Cerebellar cortex (tissue), 1 donor: ENCODE data around the gene PADI1.

Experiments
- DNase-seq: peaks from one replicate; pipeline ENCODE4 v3.0.0-alpha.2; 2015; ENCODE audit warnings: low spot score

Gene PADI1

DNA sequence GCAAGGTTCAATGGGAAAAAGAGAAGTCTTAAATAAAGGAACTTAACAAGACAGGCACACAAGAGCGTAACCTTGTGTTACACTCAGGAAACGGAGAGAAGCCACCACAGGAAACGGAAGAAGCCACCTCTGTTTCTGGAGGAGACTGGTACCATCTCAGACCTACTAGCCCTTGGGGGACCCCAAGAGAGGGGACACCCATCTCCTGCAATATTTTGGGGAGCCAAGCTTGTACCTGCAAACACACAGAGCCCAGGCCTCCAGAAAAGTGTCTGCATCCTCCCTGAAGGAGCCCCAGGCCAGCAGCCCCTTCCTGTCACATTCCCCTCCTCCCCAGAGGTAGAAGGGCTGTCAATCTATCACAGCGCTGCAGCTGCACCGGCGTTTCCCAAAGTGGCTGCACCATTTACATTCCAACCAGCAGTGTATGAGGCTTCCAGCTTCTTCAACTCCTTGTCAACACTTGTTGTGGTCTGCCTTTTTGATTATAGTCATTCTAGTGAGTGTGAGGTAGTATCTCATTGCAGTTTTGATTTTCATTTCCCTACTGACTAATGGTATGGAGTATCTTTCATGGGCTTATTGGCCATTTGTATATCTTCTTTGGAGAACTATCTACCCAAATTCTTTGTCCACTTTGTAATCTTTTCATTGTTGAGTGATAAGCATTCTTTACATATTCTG lies 23.0 kb upstream of the PADI1 start:
- DNase-seq, result no peak

- DNase-seq, result no peak
Measured at GRCh38 chr1:17183388-17184160, 21.4 kb upstream of the PADI1 start.

GRCh38 chr1:17184161-17184665 lies 20.7 kb upstream of the PADI1 start:
- DNase-seq, result no peak

DNA sequence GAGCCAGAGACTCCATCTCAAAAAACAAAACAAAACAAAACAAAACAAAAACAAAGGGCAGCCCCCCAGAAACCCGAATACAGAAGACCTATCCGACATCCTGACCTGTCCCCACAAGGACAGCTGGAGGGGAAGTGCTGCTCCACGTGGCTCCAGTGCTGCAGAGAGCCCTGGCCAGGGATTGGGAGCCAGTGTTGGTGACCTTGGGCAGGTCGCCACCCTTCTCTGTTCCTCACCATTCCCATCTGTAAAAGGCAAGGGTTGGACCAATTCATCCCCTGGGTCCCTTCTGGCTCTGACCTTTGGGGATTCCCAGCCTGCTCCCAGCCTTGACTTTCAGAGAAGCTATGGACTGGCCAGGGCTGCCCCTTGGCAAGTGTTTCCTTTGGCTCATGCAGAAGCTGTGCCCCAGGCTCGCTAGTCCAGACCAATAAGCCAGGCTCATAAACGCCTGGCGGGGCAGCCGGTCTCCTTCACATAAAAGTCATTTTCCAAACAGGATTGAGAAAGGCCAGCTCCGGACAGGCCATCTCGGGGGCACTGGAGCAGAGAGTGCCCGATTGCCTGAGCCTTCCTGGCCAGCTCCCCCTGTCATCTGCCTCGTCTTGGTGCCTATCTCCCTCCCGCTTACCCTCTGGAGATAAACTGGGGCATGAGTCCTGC lies 20.0 kb upstream of the PADI1 start:
- DNase-seq, result no peak

DNA sequence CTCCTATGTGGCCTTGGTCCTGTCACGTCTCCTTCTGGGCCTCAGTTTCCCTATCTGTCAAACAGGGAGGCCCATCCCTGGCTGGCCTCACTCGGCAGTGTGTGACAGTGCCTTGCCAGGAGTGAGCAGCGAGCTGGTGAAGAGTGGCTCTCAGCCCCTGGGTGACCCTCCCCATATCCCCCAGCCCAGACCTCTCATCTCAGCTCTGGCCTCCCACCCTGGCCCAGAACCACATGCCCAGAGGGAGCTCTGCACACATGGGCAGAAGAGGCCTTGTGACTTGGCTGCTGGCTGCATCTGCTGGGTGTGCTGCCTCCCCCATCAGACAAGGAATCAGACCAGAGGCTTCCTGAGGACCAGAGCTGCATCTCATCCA lies 19.5 kb upstream of the PADI1 start:
- DNase-seq, result no peak

DNA sequence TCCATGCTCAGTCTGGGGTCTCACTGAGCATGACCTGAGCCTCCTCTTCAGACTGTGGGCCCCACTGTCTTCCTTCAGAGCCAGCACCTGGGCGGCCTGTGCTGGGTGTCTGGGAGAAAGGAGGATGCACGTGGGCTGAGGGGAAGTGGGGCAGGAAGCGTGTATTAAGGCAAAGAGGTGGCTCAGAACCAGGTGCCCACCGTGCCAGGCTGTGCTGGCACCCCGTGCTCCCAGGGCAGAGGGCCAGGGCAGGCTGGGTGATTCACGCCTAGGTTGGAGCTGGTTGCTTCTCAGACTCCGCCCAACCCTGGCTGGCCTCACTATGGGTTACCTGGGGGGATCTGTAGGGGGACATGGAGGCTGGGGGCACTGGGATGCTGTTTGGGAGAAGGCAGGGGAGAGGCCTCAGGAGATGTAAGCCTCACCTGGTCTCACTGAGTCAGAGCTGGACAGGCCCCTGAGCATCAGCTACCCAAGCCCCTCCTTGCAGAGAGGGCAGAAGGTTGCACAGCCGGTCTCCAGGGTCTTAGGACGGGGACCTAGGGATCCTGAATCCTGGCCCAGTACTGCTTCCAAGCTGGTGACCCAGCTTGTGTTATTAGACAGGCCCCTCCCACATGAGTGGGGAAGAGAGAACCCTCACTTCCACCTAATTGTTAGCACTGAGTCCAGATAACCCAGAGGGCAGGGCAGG lies 18.6 kb upstream of the PADI1 start:
- DNase-seq, result no peak

- DNase-seq, result no peak
Measured at GRCh38 chr1:17187051-17187450, 17.9 kb upstream of the PADI1 start.

GRCh38 chr1:17188217-17188616 lies 16.7 kb upstream of the PADI1 start:
- no peak for DNase-seq

DNA sequence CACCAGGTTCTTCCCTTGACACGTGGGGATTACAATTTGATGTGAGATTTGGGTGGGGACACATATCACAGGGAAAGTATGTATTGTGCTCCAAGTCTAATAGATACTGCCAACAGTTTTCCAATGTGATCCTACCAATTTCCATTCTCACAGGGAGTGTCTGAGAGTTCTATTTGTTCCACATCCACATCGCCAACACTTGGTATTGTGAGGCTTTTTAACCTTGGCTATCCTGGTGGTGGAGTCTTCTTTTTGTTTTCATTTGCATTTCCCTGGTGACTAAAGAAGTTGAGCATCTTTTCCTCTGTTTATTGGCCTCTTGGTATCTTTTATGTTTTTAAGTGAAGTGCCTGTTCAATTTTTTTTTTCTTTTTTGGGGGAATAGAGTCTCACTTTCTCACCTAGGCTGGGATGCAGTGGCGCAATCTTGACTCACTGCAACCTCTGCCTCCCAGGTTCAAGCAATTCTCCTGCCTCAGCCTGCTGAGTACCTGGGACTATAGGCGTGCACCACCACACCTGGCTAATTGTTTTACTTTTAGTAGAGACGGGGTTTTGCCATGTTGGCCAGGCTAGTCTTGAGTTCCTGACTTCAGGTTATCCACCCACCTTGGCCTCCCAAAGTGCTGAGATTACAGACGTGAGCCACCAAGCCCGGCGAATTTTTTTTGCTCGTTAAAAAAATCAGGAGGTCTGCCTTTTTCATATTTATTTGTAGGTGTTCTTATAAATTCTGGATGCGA lies 15.9 kb upstream of the PADI1 start:
- no peak for DNase-seq

DNA sequence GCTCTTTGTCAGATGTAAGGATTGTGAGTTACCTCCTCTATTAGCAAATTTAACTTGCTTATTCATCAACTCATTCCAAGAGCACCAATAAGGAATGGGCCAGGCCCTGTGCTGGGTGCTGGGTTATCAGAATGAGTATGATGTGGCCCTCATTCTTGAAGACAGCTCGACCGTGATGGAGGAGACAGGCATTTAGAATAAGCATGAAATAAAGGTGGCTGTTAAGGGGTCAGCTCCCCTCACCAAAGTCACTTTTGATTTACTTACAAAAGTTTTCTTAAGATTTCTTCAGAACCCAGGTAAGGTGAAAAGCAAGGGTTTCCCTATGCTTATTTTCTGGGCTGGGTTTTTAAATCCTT lies 15.3 kb upstream of the PADI1 start:
- DNase-seq, result no peak

DNA sequence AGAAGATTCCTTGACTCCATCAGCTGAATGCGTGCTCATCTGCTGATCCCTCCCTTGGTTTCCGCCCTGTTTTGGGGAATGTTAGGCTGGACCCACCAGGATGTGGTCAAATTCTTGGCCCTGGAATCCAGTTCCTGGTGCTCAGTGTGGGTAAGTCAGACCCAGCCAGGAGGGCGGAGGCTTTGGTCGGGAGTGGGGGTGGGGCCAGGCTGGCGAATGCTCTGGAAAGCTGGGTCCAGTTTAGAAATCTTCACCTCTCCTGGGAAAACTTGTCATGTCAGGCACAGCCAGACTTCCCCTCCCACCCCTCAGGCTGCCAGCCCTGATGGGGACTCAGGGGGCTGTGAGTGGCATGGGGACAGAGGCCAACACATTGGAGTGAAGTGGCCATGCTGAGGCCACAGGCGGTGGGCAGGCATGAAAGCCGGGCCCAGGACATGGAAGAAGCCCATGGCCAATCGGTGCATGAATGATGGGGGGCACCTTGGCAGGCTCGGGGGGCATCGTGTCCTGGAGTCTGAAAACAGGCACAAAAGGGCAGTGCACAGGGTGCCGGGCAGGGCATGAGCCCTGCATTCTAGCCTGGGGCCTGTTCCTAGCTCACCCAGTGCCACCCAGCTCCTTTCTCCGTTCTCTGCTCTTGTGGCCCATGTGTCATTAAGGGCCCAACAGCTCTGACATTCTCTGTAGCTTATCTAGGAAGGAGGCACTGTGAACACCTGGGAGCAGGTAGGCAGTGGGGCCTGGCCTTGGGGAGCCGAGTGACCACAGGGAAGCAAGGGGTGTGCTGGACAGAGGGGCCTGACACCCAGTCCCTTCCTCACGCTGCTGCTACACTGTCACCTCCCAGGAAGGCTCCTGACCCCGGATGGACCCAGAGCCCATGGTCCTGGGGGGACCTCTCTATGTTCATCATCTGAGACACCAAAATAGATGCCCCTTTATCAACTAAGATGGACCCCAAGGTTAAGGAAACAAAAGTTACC lies 14.6 kb upstream of the PADI1 start:
- DNase-seq, result no peak

DNA sequence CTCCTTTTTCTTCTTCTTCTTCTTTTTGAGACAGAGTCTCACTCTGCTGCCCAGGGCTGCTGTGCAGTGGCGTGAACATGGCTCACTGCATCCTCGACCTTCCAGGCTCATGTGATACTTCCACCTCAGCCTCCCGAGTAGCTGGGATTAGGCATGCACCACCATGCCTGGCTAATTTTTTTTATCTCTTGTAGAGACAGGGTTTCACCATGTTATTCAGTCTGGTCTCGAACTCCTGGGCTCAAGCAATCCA lies 13.0 kb upstream of the PADI1 start:
- DNase-seq, result no peak

DNA sequence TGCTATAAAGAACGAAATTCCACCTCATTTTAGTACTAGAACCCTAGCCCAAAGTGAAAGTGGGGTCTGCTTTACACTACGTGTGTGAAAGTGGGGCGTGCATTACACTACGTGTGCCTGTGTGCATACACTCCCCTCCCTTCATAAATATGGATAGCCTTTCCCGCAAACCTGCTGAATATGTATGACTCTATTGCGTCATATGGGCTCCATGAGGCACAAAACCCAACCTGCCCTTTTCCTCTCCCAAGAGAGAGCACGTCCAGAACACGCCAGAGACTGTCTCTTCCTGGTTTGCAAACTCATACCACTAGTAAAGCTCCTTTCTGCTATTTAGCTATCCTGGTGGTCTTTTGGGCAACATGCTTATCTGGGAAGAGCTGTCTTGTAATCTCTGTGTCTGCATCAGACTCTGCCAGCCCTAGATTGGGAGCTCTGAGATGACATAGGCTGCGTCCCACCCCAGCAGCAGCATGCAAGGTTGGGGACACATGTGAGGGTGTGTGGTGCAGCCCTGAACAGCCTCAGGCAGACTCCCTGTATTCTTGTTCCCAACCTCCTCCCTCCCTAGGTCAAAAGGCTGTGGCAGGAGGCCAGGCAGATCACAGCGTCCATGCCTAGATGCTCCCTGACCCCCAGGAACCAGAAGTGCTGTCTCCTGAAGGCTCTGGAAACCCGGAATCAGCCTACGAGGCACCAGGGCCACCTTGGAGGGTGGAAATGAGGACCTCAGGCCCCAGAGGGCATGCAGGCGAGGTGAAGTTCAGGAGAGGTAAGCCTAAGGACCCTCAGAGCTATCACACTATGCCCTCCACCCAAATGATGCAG lies 12.3 kb upstream of the PADI1 start:
- no peak for DNase-seq

GRCh38 chr1:17193222-17194132 lies 11.5 kb upstream of the PADI1 start:
- DNase-seq, result no peak

- no peak for DNase-seq
Measured at GRCh38 chr1:17194133-17194475, 10.8 kb upstream of the PADI1 start.

DNA sequence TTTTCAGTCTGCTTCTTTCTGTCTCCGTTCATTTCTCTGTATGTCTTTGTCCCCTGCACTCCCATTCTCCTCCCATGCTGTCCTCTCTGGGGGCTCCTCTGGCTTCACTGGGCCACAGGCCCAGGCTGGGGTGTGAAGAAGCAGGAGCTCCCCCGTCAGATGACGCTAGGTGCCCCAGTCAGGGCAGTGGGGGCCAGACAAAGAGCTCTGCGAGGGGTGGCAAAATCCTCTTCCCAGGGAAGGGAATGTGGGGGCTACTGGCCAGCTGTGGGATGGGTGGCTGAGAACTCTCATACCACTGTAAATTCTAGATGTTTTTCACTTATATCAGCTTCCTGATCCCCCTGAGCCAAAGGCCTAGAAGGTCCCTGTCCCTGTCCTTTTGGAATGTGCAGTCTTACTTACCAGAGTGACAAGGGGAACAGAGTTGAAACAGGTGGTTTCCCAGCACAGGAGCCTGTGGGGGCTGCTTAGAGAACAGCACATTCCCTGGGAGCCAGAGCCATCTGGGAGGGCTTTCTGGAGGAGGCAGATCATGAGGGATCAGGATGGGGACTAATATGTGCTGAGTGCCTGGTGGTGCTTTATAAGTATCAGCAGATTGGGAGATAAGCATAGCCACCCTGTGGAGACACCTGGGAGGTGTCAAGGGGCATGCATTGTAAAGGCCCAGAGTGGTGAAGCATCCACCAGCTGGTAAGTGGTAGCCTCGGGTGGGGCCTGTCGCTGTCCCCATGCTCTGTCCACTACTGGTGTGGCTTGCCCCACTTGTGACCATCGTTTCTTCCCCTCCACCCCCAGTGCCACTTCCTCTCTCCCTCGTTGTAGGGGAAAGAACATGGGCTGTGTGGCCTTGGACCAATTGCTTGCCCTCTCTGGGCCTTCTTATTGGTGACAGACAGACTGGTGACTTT lies 10.1 kb upstream of the PADI1 start:
- DNase-seq, result no peak

GRCh38 chr1:17195731-17196130 lies 9.2 kb upstream of the PADI1 start:
- DNase-seq, result no peak
